Activated T-cell treated with anti-CD3 and anti-CD28 coated beads, Interleukin-2, amount 50 U/mL, for 48 hours (primary cell): ENCODE results near the gene SLC34A1.
A peak's percentile ranks its signal among the peaks of the same experiment; 100 is the strongest.

ENCODE experiments used
- DNase-seq, 2 experiments: peaks; one replicate each; pipeline ENCODE4 v3.0.0-alpha.2; 2020

Gene SLC34A1

DNA sequence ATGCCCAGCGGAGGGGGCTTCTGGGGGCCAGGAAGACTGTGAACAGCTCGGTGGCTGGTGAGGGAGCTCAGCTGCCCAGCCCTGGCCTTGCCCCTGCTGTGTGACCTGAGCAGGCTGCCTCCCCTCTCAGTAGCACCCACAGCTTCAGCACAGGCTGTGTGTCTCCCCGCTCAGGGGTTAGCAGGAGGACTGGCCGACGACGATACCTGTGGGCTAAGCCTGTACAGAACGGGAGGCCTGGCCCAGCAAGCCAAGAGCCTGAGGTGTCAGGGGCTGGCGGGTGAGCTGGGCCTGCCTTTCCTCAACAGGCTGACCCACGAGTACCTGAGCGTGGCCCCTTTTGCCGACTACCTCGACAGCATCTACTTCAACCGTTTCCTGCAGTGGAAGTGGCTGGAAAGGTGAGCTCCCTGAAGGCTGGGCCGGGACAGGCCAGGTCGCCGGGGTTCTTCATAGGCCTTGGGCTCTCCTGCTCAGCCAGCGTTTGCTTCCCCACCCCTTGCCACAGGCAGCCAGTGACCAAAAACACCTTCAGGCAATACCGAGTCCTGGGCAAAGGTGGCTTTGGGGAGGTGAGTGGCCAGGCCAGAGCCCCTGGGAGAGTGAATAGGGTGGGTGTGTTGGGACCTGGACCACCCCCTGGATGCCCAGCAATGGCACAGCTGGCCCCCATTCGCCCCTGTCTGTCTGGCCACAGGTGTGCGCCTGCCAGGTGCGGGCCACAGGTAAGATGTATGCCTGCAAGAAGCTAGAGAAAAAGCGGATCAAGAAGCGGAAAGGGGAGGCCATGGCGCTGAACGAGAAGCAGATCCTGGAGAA, 48.8 kb downstream of the SLC34A1 start:
- DNase-seq, result peak in 1 of 2 experiments; percentile 27

DNA sequence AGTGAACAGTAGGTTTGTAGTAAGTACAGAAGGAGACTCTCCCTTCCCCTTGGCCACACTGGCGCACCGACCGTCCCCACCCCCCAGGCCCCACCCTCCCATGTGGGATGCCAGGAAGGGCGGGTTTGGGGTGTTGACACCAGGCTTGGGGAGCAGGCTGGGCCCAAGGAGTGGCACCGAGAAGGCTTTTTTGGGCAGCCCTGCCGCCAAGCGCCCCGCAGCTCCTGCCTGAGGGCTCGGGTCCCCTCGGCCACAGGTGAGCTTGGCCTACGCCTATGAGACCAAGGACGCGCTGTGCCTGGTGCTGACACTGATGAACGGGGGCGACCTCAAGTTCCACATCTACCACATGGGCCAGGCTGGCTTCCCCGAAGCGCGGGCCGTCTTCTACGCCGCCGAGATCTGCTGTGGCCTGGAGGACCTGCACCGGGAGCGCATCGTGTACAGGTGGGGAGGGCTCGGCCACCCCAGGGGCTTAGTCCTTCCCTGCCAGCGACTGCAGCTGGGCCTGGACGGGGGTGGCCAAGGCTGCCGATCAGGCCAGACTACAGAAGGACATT, 49.5 kb downstream of the SLC34A1 start:
- no peak for DNase-seq

DNA sequence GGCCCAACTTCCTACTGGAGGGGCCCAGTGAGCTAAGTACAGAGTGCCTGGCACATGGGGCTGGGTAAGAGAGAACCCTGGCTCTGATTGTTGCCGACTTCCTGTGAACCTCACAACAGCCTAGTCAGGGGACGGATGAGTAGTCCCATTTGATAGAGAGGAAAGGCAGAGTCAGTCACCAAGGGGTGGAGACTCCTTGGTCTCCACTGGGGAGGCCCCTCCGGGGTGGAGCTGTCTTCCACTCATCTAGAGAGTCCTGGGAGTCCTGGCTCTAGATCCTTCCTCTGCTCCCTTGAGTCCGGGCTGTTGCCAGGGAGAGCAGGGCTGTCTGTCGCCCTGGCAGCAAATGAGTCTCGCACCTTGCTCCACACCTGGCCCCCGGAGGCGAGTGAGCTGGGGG, 50.2 kb downstream of the SLC34A1 start:
- peak; percentile 75 to 78 for DNase-seq

DNA sequence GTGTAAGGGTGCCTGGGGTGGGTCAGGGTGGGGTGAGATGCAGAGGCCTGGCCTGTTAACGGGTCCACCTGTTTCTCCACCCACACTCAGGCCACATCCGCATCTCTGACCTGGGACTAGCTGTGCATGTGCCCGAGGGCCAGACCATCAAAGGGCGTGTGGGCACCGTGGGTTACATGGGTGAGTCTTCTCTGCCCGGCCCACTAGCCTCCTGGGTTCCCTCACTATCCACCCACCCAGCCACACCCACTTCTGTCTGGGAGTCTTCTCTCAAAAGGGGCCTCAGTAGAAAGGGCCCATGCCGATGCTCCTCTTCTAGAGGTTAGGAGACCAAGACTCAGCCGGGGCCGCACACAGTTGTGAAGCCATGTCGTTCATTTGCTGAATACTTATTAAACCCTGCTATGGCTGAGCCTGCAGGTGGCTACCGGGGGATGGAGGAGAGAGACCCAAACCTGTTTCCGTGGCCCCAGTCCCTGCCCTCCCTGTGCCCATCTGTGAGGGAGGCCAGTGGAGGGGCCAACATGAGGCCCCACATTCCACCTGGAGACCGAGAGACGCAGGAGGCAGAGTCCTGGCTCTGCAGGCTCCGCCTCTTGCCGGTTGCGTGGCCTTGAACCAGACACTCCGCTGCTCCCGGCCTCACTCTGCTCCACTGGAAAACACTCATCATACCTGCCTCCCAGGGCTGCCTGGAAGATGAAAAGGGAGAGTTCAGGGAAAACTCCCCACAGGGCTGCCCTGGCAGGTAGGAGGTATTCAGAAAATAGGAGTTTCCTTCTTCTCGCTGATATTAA, 50.9 kb downstream of the SLC34A1 start:
- peak in 1 of 2 experiments; percentile 25 for DNase-seq

- DNase-seq, result no peak
Observed at GRCh38 chr5:177435847-177436536, 51.8 kb downstream of the SLC34A1 start.

GRCh38 chr5:177437623-177438022, 53.4 kb downstream of the SLC34A1 start:
- DNase-seq, result no peak

DNA sequence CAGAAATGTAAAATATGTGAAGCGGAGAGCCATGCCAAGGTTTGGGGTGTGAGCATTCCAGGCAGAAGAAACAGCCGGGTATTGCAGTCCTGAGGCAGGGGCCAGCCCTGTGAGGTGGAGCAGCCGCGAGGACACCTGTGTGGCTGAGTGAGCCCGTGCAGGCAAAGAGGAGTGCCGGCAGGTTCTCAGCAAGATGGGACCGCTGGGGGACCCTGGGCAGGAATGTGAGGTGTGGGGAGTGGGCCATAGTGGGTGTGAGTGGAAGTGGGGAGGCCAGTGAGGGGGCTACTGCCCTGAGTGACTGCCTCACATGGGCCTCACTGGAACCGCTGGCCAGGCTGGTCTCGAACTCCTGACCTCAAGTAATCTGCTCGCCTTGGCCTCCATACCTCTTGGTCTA, 54.2 kb downstream of the SLC34A1 start:
- DNase-seq, result peak in 1 of 2 experiments; percentile 25

DNA sequence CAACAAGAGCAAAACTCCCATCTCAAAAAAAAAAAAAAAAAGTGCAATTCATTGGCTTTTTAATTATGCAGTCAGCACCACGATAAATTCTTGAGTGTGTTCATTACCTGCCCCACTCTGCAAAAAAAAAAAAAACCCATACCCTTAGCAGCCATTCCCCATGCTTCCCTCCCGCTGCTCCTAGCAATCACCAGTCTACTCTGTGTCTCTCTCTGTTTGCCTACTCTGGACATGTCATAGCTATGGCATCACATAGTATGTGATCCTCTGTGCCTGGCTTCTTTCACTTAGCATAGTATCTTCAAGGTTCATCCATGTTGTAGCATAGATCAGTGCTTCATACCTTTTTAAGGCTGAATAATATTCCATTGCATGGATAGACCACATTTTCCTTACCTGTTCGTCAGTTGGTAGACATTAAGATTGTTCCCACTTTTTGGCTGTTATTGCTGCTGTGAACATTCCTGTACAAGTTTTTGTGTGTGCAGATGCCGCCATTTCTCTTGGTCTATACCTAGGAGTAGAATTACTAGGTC, 55.4 kb downstream of the SLC34A1 start:
- no peak for DNase-seq

DNA sequence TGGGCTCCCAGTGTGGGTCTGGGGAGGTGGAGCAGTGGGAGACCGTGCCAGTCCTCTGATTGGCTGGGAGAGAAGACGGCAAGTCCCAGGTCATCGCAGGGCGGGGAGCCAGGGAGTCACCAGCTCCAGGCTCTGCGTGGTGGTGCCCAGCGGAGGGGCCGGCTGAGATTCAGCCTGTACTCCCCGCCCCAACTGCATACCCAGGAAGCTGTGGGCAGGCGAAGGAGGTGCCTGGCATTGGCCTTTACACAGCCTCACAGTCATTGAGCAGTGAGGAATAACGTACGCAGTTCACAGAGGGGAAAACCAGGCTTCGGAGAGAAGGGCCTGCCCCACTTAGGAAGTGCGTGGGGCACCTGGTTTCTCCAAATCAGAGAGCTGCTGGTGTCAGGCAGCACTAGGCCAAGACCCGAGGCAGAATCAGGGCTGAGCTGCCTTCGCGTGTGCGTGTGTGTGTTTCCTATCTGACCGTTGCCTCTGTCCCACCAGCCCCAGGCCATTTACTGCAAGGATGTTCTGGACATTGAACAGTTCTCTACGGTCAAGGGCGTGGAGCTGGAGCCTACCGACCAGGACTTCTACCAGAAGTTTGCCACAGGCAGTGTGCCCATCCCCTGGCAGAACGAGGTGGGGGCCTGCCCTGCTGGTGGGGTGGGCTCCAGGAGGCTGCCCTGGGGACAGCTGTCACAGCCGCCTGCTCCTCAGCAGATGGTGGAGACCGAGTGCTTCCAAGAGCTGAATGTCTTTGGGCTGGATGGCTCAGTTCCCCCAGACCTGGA, 56.2 kb downstream of the SLC34A1 start:
- DNase-seq, result peak in 1 of 2 experiments; percentile 65

GRCh38 chr5:177440990-177441780, 57.0 kb downstream of the SLC34A1 start:
- DNase-seq, result no peak

GRCh38 chr5:177442066-177442826, 58.0 kb downstream of the SLC34A1 start:
- peak in 1 of 2 experiments; percentile 26 for DNase-seq

- no peak for DNase-seq
Observed at GRCh38 chr5:177443144-177443983, 59.1 kb downstream of the SLC34A1 start.

GRCh38 chr5:177444106-177445051, 60.1 kb downstream of the SLC34A1 start:
- DNase-seq, result peak in 1 of 2 experiments; percentile 55

DNA sequence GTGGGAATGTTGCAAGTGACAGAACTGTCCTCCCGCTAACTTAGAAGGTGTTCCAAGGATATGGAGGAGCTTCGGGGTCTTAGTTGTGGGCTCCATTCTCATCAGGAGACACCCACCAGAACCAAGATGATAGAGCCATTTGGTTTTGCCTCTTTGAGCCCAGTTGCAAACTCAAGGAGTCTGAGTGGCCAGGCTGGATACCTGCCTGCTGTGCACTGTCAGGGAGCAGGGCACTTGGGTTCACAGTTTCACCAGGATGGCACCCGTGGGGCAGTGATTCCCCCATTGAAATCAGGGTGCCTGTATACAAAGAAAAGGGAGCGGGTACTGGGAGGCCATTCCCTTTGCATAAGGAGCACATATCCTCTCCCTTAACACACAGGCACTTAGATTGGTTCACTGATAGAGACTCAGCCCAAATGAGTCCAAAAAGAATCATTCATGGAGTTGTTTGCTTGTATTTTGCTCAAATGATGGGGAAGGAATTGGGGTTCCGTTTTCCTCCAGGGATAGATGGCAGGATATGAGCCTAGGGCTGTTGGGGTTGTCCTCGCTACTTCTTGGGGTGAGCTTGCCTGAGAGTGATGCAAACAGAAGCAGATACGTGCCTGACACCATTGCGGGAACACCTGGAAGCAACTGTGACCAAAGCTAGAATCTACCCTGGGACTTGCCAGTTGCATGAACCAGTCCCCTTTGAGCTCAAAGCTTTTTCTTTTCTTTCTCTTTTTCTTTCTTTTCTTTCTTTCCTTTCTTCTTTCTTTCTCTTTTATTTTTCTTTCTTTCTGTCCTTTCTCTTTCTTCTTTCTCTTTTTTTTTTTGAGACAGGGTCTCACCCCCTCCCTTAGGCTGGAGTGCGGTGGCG, 61.0 kb downstream of the SLC34A1 start:
- peak in 1 of 2 experiments; percentile 50 for DNase-seq

GRCh38 chr5:177445917-177446199, 61.6 kb downstream of the SLC34A1 start:
- DNase-seq, result no peak

- DNase-seq, result peak; percentile 78 to 85
Observed at GRCh38 chr5:177446200-177447065, 62.2 kb downstream of the SLC34A1 start, which contains the start of gene PRR7. Gene PRR7 (plus strand): TSS chr5:177446814. CDS start chr5:177455068, 8,254 bp downstream.
